Hematopoietic multipotent progenitor cell treated with erythropoietin and hydrocortisone succinate and interleukin-3 and kit ligand, for 6 days (in vitro differentiated cells): ENCODE data around the gene ABCC12.
"Not testable (repeated sequence)": the region's sequence is repeated elsewhere in the genome, so short reads cannot be mapped to it uniquely, and the experiment has no call there.

Source experiments
- DNase-seq: peaks from one replicate; pipeline ENCODE4 v3.0.0-alpha.2; 2015

Gene ABCC12

GRCh38 chr16:48155926-48156789 is at the start of gene ABCC12:
Gene ABCC12, minus strand, starts transcription at chr16:48155993. Its CDS starts 9,569 bp downstream, at chr16:48146424.
- no peak for DNase-seq

- no peak for DNase-seq
Observed at GRCh38 chr16:48204825-48205151, 49.0 kb upstream of the ABCC12 start.

GRCh38 chr16:48203974-48204824 is 48.4 kb upstream of the ABCC12 start:
- DNase-seq = no peak

GRCh38 chr16:48201515-48202201 is 45.9 kb upstream of the ABCC12 start:
- DNase-seq = no peak

GRCh38 chr16:48197294-48197693 is 41.5 kb upstream of the ABCC12 start:
- no peak for DNase-seq

GRCh38 chr16:48194828-48195556 is 39.2 kb upstream of the ABCC12 start:
- DNase-seq = no peak

GRCh38 chr16:48193846-48194245 is 38.1 kb upstream of the ABCC12 start:
- DNase-seq = no peak

- DNase-seq = peak; percentile 69
Observed at GRCh38 chr16:48188449-48189102, 32.8 kb upstream of the ABCC12 start.

- no peak for DNase-seq
Observed at GRCh38 chr16:48187779-48188178, 32.0 kb upstream of the ABCC12 start.

- no peak for DNase-seq
Observed at GRCh38 chr16:48184681-48185080, 28.9 kb upstream of the ABCC12 start.

- no peak for DNase-seq
Observed at GRCh38 chr16:48182979-48183537, 27.3 kb upstream of the ABCC12 start.

GRCh38 chr16:48181746-48182520 is 26.1 kb upstream of the ABCC12 start:
- not testable (repeated sequence) for DNase-seq

- no peak for DNase-seq
Observed at GRCh38 chr16:48180868-48181480, 25.2 kb upstream of the ABCC12 start.

- no peak for DNase-seq
Observed at GRCh38 chr16:48176635-48177408, 21.0 kb upstream of the ABCC12 start.

- DNase-seq = no peak
Observed at GRCh38 chr16:48173889-48174288, 18.1 kb upstream of the ABCC12 start.

- no peak for DNase-seq
Observed at GRCh38 chr16:48172682-48173081, 16.9 kb upstream of the ABCC12 start.

- no peak for DNase-seq
Observed at GRCh38 chr16:48169896-48170295, 14.1 kb upstream of the ABCC12 start.

GRCh38 chr16:48168075-48168474 is 12.3 kb upstream of the ABCC12 start:
- DNase-seq = no peak

GRCh38 chr16:48166617-48167016 is 10.8 kb upstream of the ABCC12 start:
- not testable (repeated sequence) for DNase-seq
